ENCODE results near the gene SGCD.

The SGCD gene

DNA sequence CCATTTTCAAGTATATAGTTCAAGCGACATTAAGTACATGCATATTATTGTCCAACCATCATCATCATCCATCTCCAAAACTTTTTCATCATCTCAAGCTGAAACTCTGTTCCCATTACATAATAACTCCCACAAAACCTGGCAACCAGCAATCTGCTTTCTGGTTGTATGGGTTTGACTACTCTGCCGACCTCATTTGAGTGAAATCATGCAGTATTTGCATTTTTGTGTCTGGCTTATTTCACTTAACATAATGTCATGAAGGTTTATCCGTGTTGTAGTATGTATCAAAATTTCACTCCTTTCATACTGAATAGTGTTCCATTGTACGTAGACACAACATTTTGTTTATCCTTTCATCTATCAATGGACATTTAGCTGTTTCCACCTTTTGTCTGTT is 74.8 kb downstream of the SGCD start:
- DNase-seq (ENCODE audit: low read depth, low spot score): no peak

DNA sequence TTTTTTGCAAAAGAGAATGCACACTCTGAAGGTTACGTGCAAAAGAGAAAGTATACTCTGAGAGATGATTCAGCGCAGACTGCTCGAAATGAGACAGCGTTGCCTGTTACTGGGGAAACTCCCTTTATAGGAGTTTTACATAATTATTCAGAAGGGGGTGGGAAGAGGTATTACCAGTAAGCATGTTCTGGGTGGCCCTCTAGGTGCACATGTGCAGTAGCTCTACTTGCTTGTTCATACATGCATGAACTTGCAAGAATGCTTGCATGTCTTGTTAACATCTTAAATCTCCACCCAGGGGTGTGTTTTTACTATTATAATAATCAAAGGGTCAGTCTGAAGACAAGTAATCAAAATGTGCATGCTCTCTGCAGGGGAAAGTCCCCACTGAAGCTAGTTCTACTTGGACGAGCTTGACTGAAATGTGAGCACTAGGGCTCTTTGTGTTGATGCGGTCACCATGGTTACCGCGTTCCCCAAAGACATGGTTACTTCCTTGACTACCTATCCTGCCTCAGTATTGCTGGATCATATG is 75.5 kb downstream of the SGCD start:
- DNase-seq (ENCODE audit: low read depth, low spot score): no peak

DNA sequence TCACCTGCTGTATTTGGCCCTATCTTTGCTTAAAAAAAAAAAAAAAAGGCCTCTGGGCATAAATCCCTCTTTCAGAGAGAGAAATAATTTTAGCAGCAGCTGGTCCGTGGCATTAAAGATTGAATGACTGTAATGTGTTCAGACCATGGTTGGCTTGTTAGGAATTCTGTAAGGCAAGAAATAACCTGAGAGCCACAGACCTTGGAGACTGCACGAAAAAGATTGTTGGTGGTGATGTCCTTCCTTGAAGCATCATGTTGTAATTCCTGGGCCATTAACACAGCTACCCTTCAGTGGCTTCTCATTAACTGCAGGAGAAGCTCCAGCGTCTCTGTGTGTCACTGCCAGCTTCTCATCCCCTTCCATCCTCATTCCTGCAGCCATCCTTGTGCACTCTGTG is 79.0 kb downstream of the SGCD start:
- no peak for DNase-seq (ENCODE audit: low read depth, low spot score)

GRCh38 chr5:156407251-156407650 is 80.3 kb downstream of the SGCD start:
- DNase-seq (ENCODE audit: low read depth, low spot score): no peak

DNA sequence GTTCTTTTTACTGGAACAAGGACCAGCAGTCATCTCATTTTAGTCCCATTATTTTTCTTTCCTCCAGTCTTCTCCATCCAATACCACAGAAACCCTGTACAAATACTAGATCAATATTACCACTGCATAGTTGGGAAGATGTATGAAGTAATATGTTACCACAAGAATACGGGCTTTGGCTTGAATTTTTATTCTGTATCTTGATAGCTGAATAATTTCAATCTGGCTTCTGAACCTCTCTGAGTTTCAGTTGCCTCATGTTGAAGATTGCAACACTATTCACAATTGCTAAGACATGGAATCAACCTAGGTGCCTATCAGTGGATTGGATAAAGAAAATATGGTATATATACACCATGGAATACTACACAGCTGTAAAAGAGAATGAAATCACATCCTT is 82.9 kb downstream of the SGCD start:
- no peak for DNase-seq (ENCODE audit: low read depth, low spot score)

- no peak for DNase-seq (ENCODE audit: low read depth, low spot score)
Observed at GRCh38 chr5:156411185-156411613, 84.2 kb downstream of the SGCD start.

DNA sequence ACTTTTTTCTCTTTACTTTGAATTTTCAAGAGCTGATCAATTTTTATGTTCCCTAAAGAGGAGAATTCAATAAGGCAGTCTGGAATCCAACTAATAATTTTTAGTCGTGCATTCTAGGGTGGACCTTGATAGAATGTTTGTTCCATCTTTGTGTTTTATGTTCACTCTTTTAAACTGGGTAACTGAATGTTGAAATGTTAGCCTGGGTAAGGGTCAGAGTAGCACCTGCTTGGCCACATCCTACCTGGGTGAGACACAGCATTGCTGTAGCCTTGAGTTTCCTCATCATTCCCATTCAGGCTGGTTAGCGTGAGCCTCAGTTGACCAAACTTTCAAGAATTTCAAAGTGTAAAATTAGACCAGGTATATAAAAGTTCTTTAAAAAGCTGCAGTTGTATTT is 85.0 kb downstream of the SGCD start:
- DNase-seq (ENCODE audit: low read depth, low spot score): no peak

GRCh38 chr5:156414391-156414790 is 87.4 kb downstream of the SGCD start:
- DNase-seq (ENCODE audit: low read depth, low spot score): no peak

- DNase-seq (ENCODE audit: low read depth, low spot score): no peak
Observed at GRCh38 chr5:156419661-156420060, 92.7 kb downstream of the SGCD start.

- no peak for DNase-seq (ENCODE audit: low read depth, low spot score)
Observed at GRCh38 chr5:156420665-156421064, 93.7 kb downstream of the SGCD start.

DNA sequence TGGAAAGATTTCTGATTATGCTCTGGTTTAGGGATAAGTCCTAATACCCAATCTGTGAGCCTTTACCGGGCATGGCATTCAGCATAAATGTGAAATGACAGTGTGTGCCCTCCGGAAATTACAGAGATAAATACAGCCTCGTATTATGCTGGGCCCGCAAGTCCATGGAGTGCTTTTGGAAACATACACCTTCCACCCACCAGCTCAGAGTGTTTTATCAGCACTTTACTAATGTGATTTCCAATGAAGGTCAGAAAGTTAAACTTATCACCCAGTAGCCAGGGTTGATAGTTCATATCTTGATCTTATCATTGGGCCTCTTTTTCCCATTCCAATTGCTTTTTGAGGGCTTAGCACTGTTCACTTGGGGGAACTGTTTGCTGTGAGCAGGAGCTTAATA is 94.8 kb downstream of the SGCD start:
- no peak for DNase-seq (ENCODE audit: low read depth, low spot score)

GRCh38 chr5:156423597-156423996 is 96.6 kb downstream of the SGCD start:
- no peak for DNase-seq (ENCODE audit: low read depth, low spot score)

DNA sequence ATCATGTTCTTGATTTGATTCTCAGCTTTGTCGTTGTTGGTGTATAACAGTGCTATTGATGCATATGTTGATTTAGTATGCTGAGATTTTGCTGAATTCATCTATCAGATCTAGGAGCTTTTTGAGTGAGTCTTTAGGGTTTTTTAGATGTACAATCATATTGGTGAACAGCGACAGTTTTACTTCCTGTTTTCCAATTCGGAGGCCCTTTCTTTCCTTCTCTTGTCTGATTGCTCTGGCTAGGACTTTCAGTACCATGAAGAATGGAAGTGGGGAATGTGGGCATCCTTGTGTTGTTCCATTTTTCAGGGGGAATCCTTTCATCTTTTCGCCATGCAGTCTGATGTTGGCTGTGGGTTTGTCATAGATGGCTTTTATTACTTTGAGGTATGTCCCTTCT is 100.4 kb downstream of the SGCD start:
- DNase-seq (ENCODE audit: low read depth, low spot score): no peak

- no peak for DNase-seq (ENCODE audit: low read depth, low spot score)
Observed at GRCh38 chr5:156431956-156432829, 105.2 kb downstream of the SGCD start.

- DNase-seq (ENCODE audit: low read depth, low spot score): no peak
Observed at GRCh38 chr5:156432830-156433105, 105.8 kb downstream of the SGCD start.

GRCh38 chr5:156434471-156434870 is 107.5 kb downstream of the SGCD start:
- DNase-seq (ENCODE audit: low read depth, low spot score): no peak

- DNase-seq (ENCODE audit: low read depth, low spot score): no peak
Observed at GRCh38 chr5:156435101-156435500, 108.1 kb downstream of the SGCD start.

DNA sequence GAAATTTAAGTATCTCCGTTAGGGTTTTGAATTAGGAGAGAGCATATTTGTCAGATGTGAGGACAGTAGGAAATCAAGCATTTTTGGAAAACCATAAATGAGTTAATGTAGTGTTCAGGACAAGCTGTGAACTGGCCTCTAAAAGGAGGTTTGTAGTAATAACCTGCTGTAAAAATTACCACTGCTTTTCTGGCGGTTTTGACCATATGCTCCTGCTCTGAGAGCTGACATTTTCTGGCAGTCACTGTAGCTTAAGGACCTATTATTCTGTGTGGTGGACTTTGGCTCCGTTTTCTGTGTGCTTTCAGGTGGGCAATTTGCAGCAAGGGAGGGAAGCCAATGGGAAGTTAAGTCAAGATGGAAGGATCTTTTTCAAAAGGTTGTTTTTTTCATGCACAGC is 111.1 kb downstream of the SGCD start:
- DNase-seq (ENCODE audit: low read depth, low spot score): no peak

DNA sequence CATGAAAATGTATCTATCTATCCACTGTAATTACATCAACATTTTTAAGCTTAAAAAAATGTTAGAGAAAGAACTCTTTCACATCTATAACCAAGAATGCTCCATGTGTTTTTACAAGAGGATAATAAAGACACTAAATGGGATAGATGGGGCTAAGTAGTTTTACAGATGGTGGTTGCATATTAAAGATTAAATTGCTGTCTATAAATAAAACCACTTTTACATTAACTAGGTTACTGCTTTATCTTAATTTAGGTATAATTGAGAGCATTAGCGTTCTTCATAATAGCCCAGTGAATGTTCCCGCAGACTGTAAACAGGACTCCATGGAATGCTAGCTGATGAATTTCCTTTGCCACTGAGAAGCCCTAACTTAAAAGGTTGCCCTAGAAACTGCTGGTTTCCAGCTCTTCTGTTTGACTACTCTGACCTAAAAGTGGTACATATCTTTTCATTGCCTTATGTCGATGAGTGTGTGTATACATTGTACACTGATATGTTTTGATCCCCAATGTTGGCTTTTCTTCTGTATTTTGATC is 117.9 kb downstream of the SGCD start:
- DNase-seq (ENCODE audit: low read depth, low spot score): no peak

GRCh38 chr5:156446526-156446925 is 119.6 kb downstream of the SGCD start:
- DNase-seq (ENCODE audit: low read depth, low spot score): no peak

- DNase-seq (ENCODE audit: low read depth, low spot score): no peak
Observed at GRCh38 chr5:156450778-156451177, 123.8 kb downstream of the SGCD start.

DNA sequence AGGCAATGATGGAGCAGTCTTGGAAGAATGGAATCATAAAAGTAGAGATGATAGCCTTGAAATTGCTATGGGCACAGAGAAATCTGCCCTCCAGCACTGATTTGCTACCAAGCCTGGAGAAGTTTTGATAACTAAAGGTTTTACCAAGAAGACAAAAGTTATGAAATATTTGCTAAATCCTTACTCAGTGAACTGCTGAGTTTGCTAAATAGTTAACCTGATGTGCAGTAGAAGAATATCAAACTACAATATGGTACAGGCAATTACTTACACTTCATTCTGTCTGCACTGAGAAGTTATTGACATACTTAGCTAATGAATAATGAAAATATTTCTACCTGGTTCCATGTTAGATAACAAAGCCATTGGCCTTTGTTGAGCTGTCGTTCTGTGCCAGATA is 124.5 kb downstream of the SGCD start:
- no peak for DNase-seq (ENCODE audit: low read depth, low spot score)

GRCh38 chr5:156456857-156457256 is 129.9 kb downstream of the SGCD start:
- DNase-seq (ENCODE audit: low read depth, low spot score): no peak
